ENCODE measurements around the gene SYT7.
A peak's percentile ranks its signal among the peaks of the same experiment; 100 is the strongest.

The SYT7 gene

GRCh38 chr11:61555051-61555969 is 25.6 kb downstream of the SYT7 start (continued):
- TF ChIP-seq ZNF473 (tag by site-specific recombination; IDR thresholded peaks at IDR 0.05), result no peak
- TF ChIP-seq KLF10 (tag by site-specific recombination; IDR thresholded peaks at IDR 0.05), result peak; percentile 50; the same call in 1 of the 2 replicates
- no peak for TF ChIP-seq ZNF121 (tag by site-specific recombination; IDR thresholded peaks at IDR 0.05)
- no peak for TF ChIP-seq ZNF23 (tag by site-specific recombination; IDR thresholded peaks at IDR 0.05; ENCODE audit: borderline replicate concordance)
- TF ChIP-seq SP3 (tag by site-specific recombination; IDR thresholded peaks at IDR 0.05), result peak; percentile 47
- TF ChIP-seq ZBTB26 (tag by site-specific recombination; optimal IDR thresholded peaks at IDR 0.05), result peak; percentile 31
- TF ChIP-seq MYNN (tag by site-specific recombination; IDR thresholded peaks at IDR 0.05; ENCODE audit: borderline replicate concordance), result no peak
- TF ChIP-seq EGR2 (tag by site-specific recombination; IDR thresholded peaks at IDR 0.05; ENCODE audit: low read depth), result peak; percentile 54
- TF ChIP-seq ZFHX2 (tag by site-specific recombination; conservative IDR thresholded peaks at IDR 0.05), result peak; percentile 85
- TF ChIP-seq ZNF555 (tag by site-specific recombination; conservative IDR thresholded peaks at IDR 0.05), result no peak
- peak; percentile 72 for TF ChIP-seq PATZ1 (tag by site-specific recombination; IDR thresholded peaks at IDR 0.05)
- TF ChIP-seq ZBTB48 (tag by site-specific recombination; IDR thresholded peaks at IDR 0.05), result peak; percentile 69
- TF ChIP-seq SP2 (tag by site-specific recombination; IDR thresholded peaks at IDR 0.05), result peak; percentile 36; the same call in 1 of the 2 replicates
- peak; percentile 36; the same call in 1 of the 2 replicates for TF ChIP-seq GLIS2 (tag by site-specific recombination; IDR thresholded peaks at IDR 0.05)
- TF ChIP-seq KLF1 (tag by site-specific recombination; IDR thresholded peaks at IDR 0.05), result peak; percentile 77
- TF ChIP-seq ZBTB8A (tag by site-specific recombination; IDR thresholded peaks at IDR 0.05), result 0 out of 2 replicates have a peak, but pooled peaks have one; percentile 16
- TF ChIP-seq MEIS1 (CRISPR knock-in tag; IDR thresholded peaks at IDR 0.05; ENCODE audit: borderline replicate concordance), result no peak
- TF ChIP-seq ZBTB21 (tag by site-specific recombination; IDR thresholded peaks at IDR 0.05), result no peak
- no peak for TF ChIP-seq ZNF394 (tag by site-specific recombination; IDR thresholded peaks at IDR 0.05; ENCODE audit: borderline replicate concordance)
- peak; percentile 40; the same call in 1 of the 2 replicates for TF ChIP-seq ZBTB44 (tag by site-specific recombination; IDR thresholded peaks at IDR 0.05)
- TF ChIP-seq KLF9 (tag by site-specific recombination; IDR thresholded peaks at IDR 0.05; ENCODE audit: low read depth), result peak; percentile 72
- TF ChIP-seq AEBP2 (tag by site-specific recombination; IDR thresholded peaks at IDR 0.05; ENCODE audit: borderline replicate concordance), result no peak
- peak; percentile 81 for TF ChIP-seq ZBTB20 (tag by site-specific recombination; IDR thresholded peaks at IDR 0.05)
- no peak for TF ChIP-seq ZNF571 (tag by site-specific recombination; IDR thresholded peaks at IDR 0.05)
- no peak for TF ChIP-seq ZNF645 (tag by site-specific recombination; IDR thresholded peaks at IDR 0.05)
